Choroid plexus epithelial cell (primary cell): ENCODE data around the gene TSPAN12.
"Not testable (repeated sequence)": the region's sequence is repeated elsewhere in the genome, so short reads cannot be mapped to it uniquely, and the experiment has no call there.

Source experiments
- DNase-seq: peaks from one replicate; pipeline ENCODE4 v3.0.0-alpha.2; 2010; ENCODE audit warnings: low read depth
- H3K4me3 ChIP-seq: 2 replicates; pipeline ENCODE4 v1.5.1; 2011; ENCODE audit warnings: low read depth, mild to moderate bottlenecking, control low read depth, low read length, moderate library complexity
- TF ChIP-seq, protein P1 (sequence below): conservative IDR thresholded peaks from 2 replicates; pipeline ENCODE4 v1.5.1; 2011; ENCODE audit warnings: low read depth, mild to moderate bottlenecking, control low read depth, inconsistent platforms, low read length, moderate library complexity

The TSPAN12 gene, protein sequence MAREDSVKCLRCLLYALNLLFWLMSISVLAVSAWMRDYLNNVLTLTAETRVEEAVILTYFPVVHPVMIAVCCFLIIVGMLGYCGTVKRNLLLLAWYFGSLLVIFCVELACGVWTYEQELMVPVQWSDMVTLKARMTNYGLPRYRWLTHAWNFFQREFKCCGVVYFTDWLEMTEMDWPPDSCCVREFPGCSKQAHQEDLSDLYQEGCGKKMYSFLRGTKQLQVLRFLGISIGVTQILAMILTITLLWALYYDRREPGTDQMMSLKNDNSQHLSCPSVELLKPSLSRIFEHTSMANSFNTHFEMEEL

DNA sequence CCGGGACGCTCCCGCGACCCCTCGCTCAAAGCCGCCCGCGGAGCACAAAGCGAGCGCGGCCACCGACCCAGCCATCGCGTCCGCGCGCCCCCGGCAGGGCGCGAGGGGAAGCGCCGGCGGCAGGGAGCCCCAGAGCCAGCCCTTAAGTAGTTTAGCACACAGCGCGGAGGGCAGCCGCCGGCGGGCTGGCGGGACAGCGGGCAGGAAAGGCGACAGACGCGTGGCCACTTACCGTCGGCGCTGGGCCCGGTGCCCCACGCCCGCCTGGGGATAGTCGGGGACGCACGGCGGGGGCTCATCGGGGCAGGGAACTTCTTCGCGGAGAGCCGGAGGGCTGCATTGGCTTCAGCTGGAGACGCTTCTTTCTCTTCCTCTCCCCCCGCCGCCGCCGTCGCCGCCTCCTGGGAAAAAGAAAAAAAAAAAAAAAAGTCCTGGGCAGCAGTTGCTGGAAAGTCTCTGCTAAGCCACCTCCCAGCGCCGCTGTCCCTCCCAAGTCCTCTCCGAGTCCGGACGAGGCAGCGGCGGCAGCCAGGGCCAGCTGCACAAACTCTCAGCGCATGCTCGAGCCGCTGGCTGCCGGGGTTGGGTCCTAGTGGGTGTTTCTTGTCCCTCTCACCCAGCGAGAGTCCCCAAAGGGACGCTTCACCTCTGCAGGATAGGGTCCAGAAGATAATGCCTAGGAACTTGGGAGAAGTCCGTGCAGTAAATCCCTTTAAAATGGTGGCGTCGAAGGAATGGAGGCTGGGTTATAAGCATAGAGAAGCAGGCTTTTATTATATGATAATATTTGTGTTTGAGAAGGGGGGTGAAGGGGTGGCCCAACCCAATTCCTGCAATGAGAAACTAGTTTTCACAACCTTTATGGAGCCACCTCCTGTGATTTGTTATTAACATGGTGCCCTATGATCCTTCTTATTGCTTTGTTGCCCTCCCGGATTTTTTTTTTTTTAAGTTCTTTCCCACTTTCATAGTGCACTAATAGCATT, at the start of gene TSPAN12:
Gene TSPAN12, minus strand, starts transcription at position 557 of the 986 bp plus-strand sequence. CDS start 1,381 bp downstream, outside the sequence.
- TF ChIP-seq, protein P1, sequence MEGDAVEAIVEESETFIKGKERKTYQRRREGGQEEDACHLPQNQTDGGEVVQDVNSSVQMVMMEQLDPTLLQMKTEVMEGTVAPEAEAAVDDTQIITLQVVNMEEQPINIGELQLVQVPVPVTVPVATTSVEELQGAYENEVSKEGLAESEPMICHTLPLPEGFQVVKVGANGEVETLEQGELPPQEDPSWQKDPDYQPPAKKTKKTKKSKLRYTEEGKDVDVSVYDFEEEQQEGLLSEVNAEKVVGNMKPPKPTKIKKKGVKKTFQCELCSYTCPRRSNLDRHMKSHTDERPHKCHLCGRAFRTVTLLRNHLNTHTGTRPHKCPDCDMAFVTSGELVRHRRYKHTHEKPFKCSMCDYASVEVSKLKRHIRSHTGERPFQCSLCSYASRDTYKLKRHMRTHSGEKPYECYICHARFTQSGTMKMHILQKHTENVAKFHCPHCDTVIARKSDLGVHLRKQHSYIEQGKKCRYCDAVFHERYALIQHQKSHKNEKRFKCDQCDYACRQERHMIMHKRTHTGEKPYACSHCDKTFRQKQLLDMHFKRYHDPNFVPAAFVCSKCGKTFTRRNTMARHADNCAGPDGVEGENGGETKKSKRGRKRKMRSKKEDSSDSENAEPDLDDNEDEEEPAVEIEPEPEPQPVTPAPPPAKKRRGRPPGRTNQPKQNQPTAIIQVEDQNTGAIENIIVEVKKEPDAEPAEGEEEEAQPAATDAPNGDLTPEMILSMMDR: peak; percentile 35
- H3K4me3 ChIP-seq: peak within 1 kb of the TSS; percentile 83
- peak; percentile 59 for DNase-seq

DNA sequence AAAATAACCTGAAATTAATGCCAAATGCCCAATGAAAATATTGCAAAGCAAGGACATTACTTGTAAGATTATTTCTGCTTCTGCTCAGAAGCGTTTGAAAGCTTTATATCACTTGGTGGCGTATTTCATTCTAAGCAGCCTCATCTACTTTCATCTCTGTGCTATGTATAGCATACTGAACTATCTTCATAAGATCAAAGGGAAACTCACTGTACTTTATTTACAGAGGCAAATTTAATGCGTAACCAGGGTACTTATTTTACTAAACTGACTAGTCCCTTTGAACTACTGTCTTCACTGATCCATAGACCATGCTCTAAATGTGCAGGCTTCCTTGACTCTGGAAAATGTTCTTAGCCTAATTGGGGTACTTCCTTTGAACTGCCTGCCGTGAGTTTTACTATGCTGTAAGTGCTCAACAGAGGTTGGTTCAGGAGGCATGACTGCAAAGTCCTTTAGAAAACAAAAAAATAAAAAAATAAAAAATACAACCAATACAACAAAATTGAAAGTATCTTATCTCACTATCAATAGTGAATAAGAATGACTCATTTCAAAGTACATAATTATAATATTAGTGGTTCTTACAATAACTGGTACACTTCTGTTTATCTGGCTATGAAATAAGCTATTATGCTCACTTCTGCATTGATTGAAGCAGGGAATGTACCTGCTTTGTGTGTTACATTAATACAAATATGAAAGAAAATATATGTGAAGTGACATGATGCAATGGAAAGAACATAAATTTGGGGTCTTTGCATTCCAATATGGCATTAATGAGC, 41.0 kb upstream of the TSPAN12 start:
- TF ChIP-seq, protein P1: no peak
- no peak overlapping the region for H3K4me3 ChIP-seq
- no peak for DNase-seq

DNA sequence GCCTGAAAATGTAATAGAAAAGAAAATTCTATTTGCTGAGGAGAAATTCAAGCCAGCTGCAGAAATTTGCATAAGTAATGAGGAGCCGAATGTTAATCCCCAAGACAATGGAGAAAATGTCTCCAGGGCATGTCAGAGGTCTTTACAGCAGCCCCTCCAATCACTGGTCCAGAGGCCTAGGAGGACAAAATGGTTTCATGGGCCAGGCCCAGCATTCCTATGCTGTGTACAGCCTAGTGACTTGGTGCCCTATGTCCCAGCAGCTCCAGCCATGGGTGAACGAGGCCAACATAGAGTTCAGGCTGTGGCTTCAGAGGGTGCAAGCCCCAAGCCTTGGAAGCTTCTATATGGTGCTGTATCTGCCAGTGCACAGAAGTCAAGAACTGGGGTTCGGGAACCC, 37.3 kb upstream of the TSPAN12 start:
- not testable (repeated sequence) for H3K4me3 ChIP-seq, DNase-seq

DNA sequence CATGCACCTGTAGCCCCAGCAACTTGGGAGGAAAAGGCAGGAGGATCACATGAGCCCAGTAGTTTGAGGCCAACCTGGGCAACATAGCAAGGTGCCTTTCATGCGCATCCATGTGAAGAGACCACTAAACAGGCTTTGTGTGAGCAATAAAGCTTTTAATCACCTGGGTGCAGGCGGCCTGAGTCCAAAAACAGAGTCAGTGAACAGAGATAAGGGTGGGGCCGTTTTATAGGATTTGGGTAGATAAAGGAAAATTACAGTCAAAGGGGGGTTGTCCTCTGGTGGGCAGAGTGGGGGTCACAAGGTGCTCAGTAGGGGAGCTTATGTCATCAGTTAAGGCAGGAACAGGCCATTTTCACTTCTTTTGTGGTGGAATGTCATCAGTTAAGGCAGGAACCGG, 27.7 kb upstream of the TSPAN12 start:
- not testable (repeated sequence) for H3K4me3 ChIP-seq, DNase-seq

DNA sequence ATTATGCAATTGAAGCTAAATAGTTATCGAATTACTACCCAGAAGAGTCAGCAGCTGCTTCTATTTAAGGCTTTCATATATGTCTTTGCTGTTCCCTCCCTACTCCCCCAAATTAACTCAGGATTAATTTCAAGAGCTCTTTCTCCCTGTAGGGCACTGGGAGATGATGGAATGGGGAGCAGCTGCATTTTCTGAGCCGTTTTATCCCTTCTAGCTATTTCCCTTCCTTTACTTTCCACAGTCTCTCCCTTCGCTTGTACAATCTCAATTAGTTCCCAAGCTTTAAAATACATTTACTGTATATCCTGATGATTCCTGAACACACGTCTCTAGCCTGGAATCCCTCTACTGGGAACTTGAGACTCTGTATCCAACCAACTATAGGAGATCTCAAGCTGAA, 19.8 kb upstream of the TSPAN12 start:
- no peak overlapping the region for H3K4me3 ChIP-seq
- TF ChIP-seq, protein P1: no peak
- no peak for DNase-seq

DNA sequence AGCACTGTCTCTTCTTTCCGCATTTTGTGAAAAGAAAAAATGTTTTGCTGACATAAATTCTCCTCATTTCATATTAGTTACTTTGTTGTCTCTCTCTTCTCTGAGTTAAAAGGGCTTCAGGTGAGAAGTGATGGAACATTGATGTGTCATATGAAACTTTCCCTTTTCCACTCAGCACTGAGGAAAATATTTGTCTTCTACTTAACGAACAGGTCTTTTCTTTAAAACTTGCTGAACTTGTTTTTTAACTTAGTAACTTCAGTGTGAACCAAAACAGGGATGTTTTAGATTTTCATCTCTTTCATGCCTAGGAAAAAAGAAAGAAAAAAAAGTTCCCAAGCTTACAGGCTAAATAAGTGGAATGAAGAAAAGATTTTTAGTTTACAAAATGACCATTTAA, 19.0 kb upstream of the TSPAN12 start:
- TF ChIP-seq, protein P1: no peak
- no peak overlapping the region for H3K4me3 ChIP-seq
- DNase-seq: no peak

DNA sequence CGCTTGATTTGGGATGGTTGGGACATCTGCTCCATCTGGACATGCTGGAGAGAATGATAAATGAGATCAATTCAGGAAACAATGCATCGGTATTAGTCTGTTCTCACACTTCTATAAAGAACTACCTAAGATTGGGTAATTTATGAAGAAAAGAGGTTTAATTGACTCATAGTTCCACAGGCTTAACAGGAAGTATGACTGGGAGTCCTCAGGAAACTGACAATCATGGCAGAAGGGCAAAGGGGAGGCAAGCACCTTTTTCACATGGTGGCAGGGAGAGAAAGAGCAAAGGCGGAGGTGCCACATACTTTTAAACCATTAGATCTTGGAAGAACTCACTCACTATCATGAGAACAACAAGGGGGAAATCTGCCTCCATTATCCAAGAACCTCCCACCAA, 16.8 kb upstream of the TSPAN12 start:
- TF ChIP-seq, protein P1: no peak
- DNase-seq: no peak
- H3K4me3 ChIP-seq: no peak overlapping the region
